Measurements from ENCODE around the gene ELL. TPM values are rescaled to one million over a fixed set of nuclear protein-coding genes. Genes with fewer than 3 reads are reported as not detected.

ELL gene
- polyA plus RNA-seq, 3 donors, result 12.2 to 35.3 (median 12.6) TPM

- Histone ChIP-seq H3K4me1 (ENCODE audit: control insufficient read depth in 1 of 2, insufficient read depth in 2 of 2, low read length in 2 of 2) (peaks cover 17% of the 10 kb centered on the region in 2 donors), H3K27me3 (ENCODE audit: control insufficient read depth in 2 of 2, insufficient read depth in 2 of 2, low read length in 2 of 2) (no peaks in the 10 kb centered on the region), H3K27ac (ENCODE audit: low read depth in 1 of 2, low read length in 2 of 2) (no peak overlapping the region), H3K9ac (ENCODE audit: insufficient read depth, low read length, poor library complexity, severe bottlenecking) (no peak overlapping the region), H3K9me3 (replicated peaks in 1 of 2; ENCODE audit: control insufficient read depth in 1 of 2, insufficient read depth in 1 of 2, low read length in 2 of 2) (no peaks in the 10 kb centered on the region), H4K20me1 (ENCODE audit: insufficient read depth, low read length) (no peaks in the 10 kb centered on the region), H3K79me2 (ENCODE audit: insufficient read depth, low read length) (peaks cover 16% of the 10 kb centered on the region), H3K36me3 (replicated peaks in 1 of 2; ENCODE audit: control insufficient read depth in 1 of 2, insufficient read depth in 2 of 2, low read length in 2 of 2) (peaks cover 46 to 68% of the 10 kb centered on the region in 2 donors), H3K4me2 (replicated peaks; ENCODE audit: extremely low read depth, low read length, poor library complexity, severe bottlenecking) (no peak overlapping the region), H2AFZ (ENCODE audit: insufficient read depth, low read depth, low read length, poor library complexity, severe bottlenecking) (no peak overlapping the region), H3K4me3 (replicated peaks in 1 of 3; ENCODE audit: low read depth in 2 of 3, low read length in 3 of 3) (no peak overlapping the region)
- peaks cover 21% of the 10 kb centered on the region for H3K4me1 Mint-ChIP-seq
- H3K36me3 Mint-ChIP-seq, result peaks cover 55 to 67% of the 10 kb centered on the region in 2 donors
- no peak overlapping the region for H3K4me3 Mint-ChIP-seq
- intact Hi-C loops (cut with micrococcal nuclease), result no loop called here
- H3K27me3 Mint-ChIP-seq (ENCODE audit: low read depth in 3 of 3), result no peaks in the 10 kb centered on the region
- WGBS (ENCODE audit: insufficient coverage), result 97% methylated on average over 19 of the region's 19 CpGs
- no peak overlapping the region for H3K27ac Mint-ChIP-seq
- peaks cover 0 to 2% (median 0%) of the 10 kb centered on the region in 7 donors for H3K9me3 Mint-ChIP-seq
- no peak for DNase-seq
- no peak for TF ChIP-seq CTCF (IDR thresholded peaks at IDR 0.05)
These were observed 17.5 kb upstream of the ELL start for GRCh38 chr19:18539372-18539771.

- Histone ChIP-seq H3K4me2 (replicated peaks; ENCODE audit: extremely low read depth, low read length, poor library complexity, severe bottlenecking) (no peak overlapping the region), H2AFZ (ENCODE audit: insufficient read depth, low read depth, low read length, poor library complexity, severe bottlenecking) (no peak overlapping the region), H3K36me3 (replicated peaks in 1 of 2; ENCODE audit: control insufficient read depth in 1 of 2, insufficient read depth in 2 of 2, low read length in 2 of 2) (peaks cover 48 to 74% of the 10 kb centered on the region in 2 donors), H3K9me3 (replicated peaks in 1 of 2; ENCODE audit: control insufficient read depth in 1 of 2, insufficient read depth in 1 of 2, low read length in 2 of 2) (no peaks in the 10 kb centered on the region), H3K4me3 (replicated peaks in 1 of 3; ENCODE audit: low read depth in 2 of 3, low read length in 3 of 3) (no peak overlapping the region), H3K27me3 (ENCODE audit: control insufficient read depth in 2 of 2, insufficient read depth in 2 of 2, low read length in 2 of 2) (no peaks in the 10 kb centered on the region), H3K4me1 (ENCODE audit: control insufficient read depth in 1 of 2, insufficient read depth in 2 of 2, low read length in 2 of 2) (peaks cover 10 to 11% of the 10 kb centered on the region in 2 donors), H4K20me1 (ENCODE audit: insufficient read depth, low read length) (no peaks in the 10 kb centered on the region), H3K79me2 (ENCODE audit: insufficient read depth, low read length) (peaks cover 16% of the 10 kb centered on the region), H3K27ac (ENCODE audit: low read depth in 1 of 2, low read length in 2 of 2) (no peak overlapping the region), H3K9ac (ENCODE audit: insufficient read depth, low read length, poor library complexity, severe bottlenecking) (no peak overlapping the region)
- Mint-ChIP-seq H3K36me3 (peaks cover 59 to 77% of the 10 kb centered on the region in 2 donors), H3K9me3 (peaks cover 0 to 2% (median 0%) of the 10 kb centered on the region in 7 donors), H3K4me1 (peaks cover 14% of the 10 kb centered on the region), H3K27ac (peak overlapping the region in 1 of 7 donors; percentile 48), H3K4me3 (no peak overlapping the region), H3K27me3 (ENCODE audit: low read depth in 3 of 3) (no peaks in the 10 kb centered on the region)
- 97% methylated on average over 17 of the region's 22 CpGs for WGBS (ENCODE audit: insufficient coverage)
- DNase-seq, result no peak
- intact Hi-C loops (cut with micrococcal nuclease), result no loop called here
- no peak for TF ChIP-seq CTCF (IDR thresholded peaks at IDR 0.05)
These were observed 16.2 kb upstream of the ELL start for GRCh38 chr19:18538115-18538514.

Measured in CD14-positive monocyte (primary cell).